Karpas-422 (cell line): Measurements from ENCODE around the gene MCM3AP. TPM values are rescaled to one million over a fixed set of nuclear protein-coding genes. Genes with fewer than 3 reads are reported as not detected.
"Not testable (repeated sequence)": the region's sequence is repeated elsewhere in the genome, so short reads cannot be mapped to it uniquely, and the experiment has no call there.

Experiments used
- DNase-seq: peaks from one replicate; pipeline ENCODE4 v3.0.0-alpha.2; 2015
- H2AFZ ChIP-seq: fragments of 200-600 bp; sonication (generic); 2 replicates; pipeline ENCODE4 v1.6.1; 2014; ENCODE audit warnings: antibody characterized with exemption, low read length, mixed read lengths
- H3K27ac ChIP-seq: fragments of 200-600 bp; sonication (generic); 2 replicates; pipeline ENCODE4 v1.5.1; 2014; ENCODE audit warnings: mild to moderate bottlenecking, low read length, moderate library complexity
- H3K27me3 ChIP-seq: fragments of 200-600 bp; sonication (generic); 2 replicates; pipeline ENCODE4 v1.6.1; 2014; ENCODE audit warnings: low read length, mixed read lengths
- H3K36me3 ChIP-seq: fragments of 200-600 bp; sonication (generic); 2 replicates; pipeline ENCODE4 v1.6.1; 2014; ENCODE audit warnings: low read length, mixed read lengths; ENCODE audit not compliant: insufficient read depth
- H3K4me1 ChIP-seq: fragments of 200-600 bp; sonication (generic); 2 replicates; pipeline ENCODE4 v1.6.1; 2014; ENCODE audit warnings: mild to moderate bottlenecking, low read length, mixed read lengths
- H3K4me2 ChIP-seq: fragments of 200-600 bp; sonication (generic); 2 replicates; pipeline ENCODE4 v1.6.1; 2014; ENCODE audit warnings: low read length, low read depth, mild to moderate bottlenecking; ENCODE audit not compliant: poor library complexity, severe bottlenecking
- H3K4me3 ChIP-seq: fragments of 200-600 bp; sonication (generic); 2 replicates; pipeline ENCODE4 v1.5.1; 2014; ENCODE audit warnings: mild to moderate bottlenecking, antibody characterized with exemption, low read length, mixed read lengths
- H3K79me2 ChIP-seq: fragments of 200-600 bp; sonication (generic); 2 replicates; pipeline ENCODE4 v1.6.1; 2014; ENCODE audit warnings: mild to moderate bottlenecking, low read length, mixed read lengths
- H3K9ac ChIP-seq: fragments of 200-600 bp; sonication (generic); 2 replicates; pipeline ENCODE4 v1.6.0; 2014; ENCODE audit warnings: low read length
- H3K9me2 ChIP-seq: fragments of 200-600 bp; sonication (generic), shearing (Covaris generic); replicated peaks from 2 replicates; pipeline ENCODE4 v1.6.0; 2014; ENCODE audit warnings: mild to moderate bottlenecking, low read length, moderate library complexity; ENCODE audit not compliant: insufficient read depth
- H3K9me3 ChIP-seq: fragments of 300-700, 200-600 bp; sonication (generic); 2 replicates; pipeline ENCODE4 v1.6.1; 2014; ENCODE audit warnings: low read length, mixed read lengths
- H4K20me1 ChIP-seq: fragments of 200-600 bp; sonication (generic); 2 replicates; pipeline ENCODE4 v1.6.1; 2014; ENCODE audit warnings: mild to moderate bottlenecking, antibody characterized with exemption, low read length, low read depth; ENCODE audit not compliant: insufficient read depth
- total RNA-seq: library from RNA; depleted of rRNA; stranded (reverse); fragments of >200 nt; shearing (Covaris generic); gene quantifications from 2 replicates; pipeline ENCODE4 v1.2.3, GENCODE V29; 2014; ENCODE audit warnings: low replicate concordance

MCM3AP gene
- total RNA-seq, 1 experiment from 2014 or later: 60.5 TPM

GRCh38 chr21:46241577-46241976, 43.8 kb downstream of the MCM3AP start:
- H3K9me2 ChIP-seq, H2AFZ ChIP-seq, DNase-seq, H3K4me2 ChIP-seq, H3K27me3 ChIP-seq, H3K9ac ChIP-seq, H3K4me3 ChIP-seq, H3K9me3 ChIP-seq, H3K4me1 ChIP-seq, H3K27ac ChIP-seq, H4K20me1 ChIP-seq: not testable (repeated sequence)
- peaks cover 62% of the 10 kb centered on the region for H3K36me3 ChIP-seq
- H3K79me2 ChIP-seq: peaks cover 13% of the 10 kb centered on the region; the same call in 1 of the 2 replicates

GRCh38 chr21:46239817-46240325, 45.5 kb downstream of the MCM3AP start:
- Histone ChIP-seq H3K79me2 (peaks cover 22% of the 10 kb centered on the region), H2AFZ (no peak overlapping the region)
- no peak for DNase-seq

GRCh38 chr21:46237474-46237873, 47.9 kb downstream of the MCM3AP start:
- Histone ChIP-seq H3K27me3 (no peaks in the 10 kb centered on the region), H3K4me1 (no peaks in the 10 kb centered on the region), H3K4me3 (no peak overlapping the region), H2AFZ (no peak overlapping the region), H3K36me3 (peaks cover 66% of the 10 kb centered on the region), H3K79me2 (peaks cover 44% of the 10 kb centered on the region), H3K27ac (no peak overlapping the region), H3K9ac (no peak overlapping the region), H3K9me3 (no peaks in the 10 kb centered on the region), H3K9me2 (no peaks in the 10 kb centered on the region), H3K4me2 (no peak overlapping the region), H4K20me1 (no peaks in the 10 kb centered on the region)
- no peak for DNase-seq

More at GRCh38 chr21:46239817-46240325, 45.5 kb downstream of the MCM3AP start:
- Histone ChIP-seq H3K4me3 (no peak overlapping the region), H3K4me2 (no peak overlapping the region), H3K9ac (no peak overlapping the region), H3K4me1 (no peaks in the 10 kb centered on the region), H3K9me3 (no peaks in the 10 kb centered on the region), H4K20me1 (no peaks in the 10 kb centered on the region), H3K36me3 (peaks cover 63% of the 10 kb centered on the region), H3K27ac (no peak overlapping the region), H3K27me3 (no peaks in the 10 kb centered on the region), H3K9me2 (no peaks in the 10 kb centered on the region)

DNA sequence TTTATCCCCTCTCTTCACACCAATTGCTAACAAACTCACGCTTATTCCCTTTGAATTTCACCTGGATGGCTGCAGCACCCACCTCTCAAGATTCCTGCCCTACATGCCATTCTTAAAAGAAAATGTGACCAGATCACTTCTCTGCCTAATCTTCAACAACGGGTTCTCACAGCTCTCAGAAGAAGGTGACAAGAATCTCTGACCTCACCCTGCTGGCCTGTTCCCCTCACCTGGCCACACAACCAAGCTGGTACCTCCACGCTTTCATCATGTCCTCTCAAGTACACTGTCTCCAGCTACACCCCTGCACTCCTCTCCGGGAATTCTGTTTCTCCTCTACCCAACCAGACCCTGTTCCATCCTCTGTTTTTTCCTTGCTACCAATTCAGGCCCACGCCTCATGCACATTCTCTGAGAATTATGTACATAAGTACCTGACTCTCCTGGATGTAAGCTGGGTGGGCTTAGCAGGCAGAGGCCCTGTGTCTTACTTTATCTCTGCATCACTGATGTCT, 50.9 kb downstream of the MCM3AP start:
- no peak overlapping the region for H3K27ac ChIP-seq
- peaks cover 74% of the 10 kb centered on the region for H3K36me3 ChIP-seq
- no peak overlapping the region for H3K4me3 ChIP-seq
- H4K20me1 ChIP-seq: no peaks in the 10 kb centered on the region
- no peak for DNase-seq
- H3K79me2 ChIP-seq: peaks cover 71% of the 10 kb centered on the region
- no peaks in the 10 kb centered on the region for H3K9me3 ChIP-seq
- H3K4me1 ChIP-seq: peaks cover 18% of the 10 kb centered on the region
- no peaks in the 10 kb centered on the region for H3K9me2 ChIP-seq
- no peak overlapping the region for H3K9ac ChIP-seq
- H2AFZ ChIP-seq: no peak overlapping the region
- H3K27me3 ChIP-seq: no peaks in the 10 kb centered on the region
- no peak overlapping the region for H3K4me2 ChIP-seq

- Histone ChIP-seq H3K4me2 (peak overlapping the region; percentile 82), H3K27me3 (no peaks in the 10 kb centered on the region), H3K27ac (peak overlapping the region; percentile 76; the same call in 1 of the 2 replicates), H2AFZ (no peak overlapping the region), H3K4me1 (peaks cover 38% of the 10 kb centered on the region), H3K4me3 (peak overlapping the region; percentile 69), H3K36me3 (peaks cover 51% of the 10 kb centered on the region), H3K9ac (peak overlapping the region; percentile 96), H3K9me3 (no peaks in the 10 kb centered on the region), H3K79me2 (peaks cover 91% of the 10 kb centered on the region), H4K20me1 (no peaks in the 10 kb centered on the region; the same call in 1 of the 2 replicates), H3K9me2 (no peaks in the 10 kb centered on the region)
- no peak for DNase-seq
Observed at GRCh38 chr21:46229923-46230260, 55.5 kb downstream of the MCM3AP start.

- Histone ChIP-seq H3K79me2 (peaks cover 91% of the 10 kb centered on the region), H3K9me3 (no peaks in the 10 kb centered on the region), H4K20me1 (no peaks in the 10 kb centered on the region; the same call in 1 of the 2 replicates), H3K4me1 (peaks cover 38% of the 10 kb centered on the region), H3K4me2 (peak overlapping the region; percentile 82), H2AFZ (peak overlapping the region; percentile 26; the same call in 1 of the 2 replicates), H3K36me3 (peaks cover 46% of the 10 kb centered on the region), H3K27me3 (no peaks in the 10 kb centered on the region), H3K9me2 (no peaks in the 10 kb centered on the region), H3K4me3 (peak overlapping the region; percentile 69), H3K27ac (peak overlapping the region; percentile 76), H3K9ac (peak overlapping the region; percentile 96)
- DNase-seq: peak; percentile 77
Observed at GRCh38 chr21:46229133-46229922, 56.1 kb downstream of the MCM3AP start.

- Histone ChIP-seq H3K27ac (peak within 1 kb of the TSS; percentile 76), H3K79me2 (peaks cover 84% of the 10 kb centered on the region), H3K36me3 (peaks cover 38% of the 10 kb centered on the region), H3K4me3 (peak within 1 kb of the TSS; percentile 75), H3K27me3 (no peaks in the 10 kb centered on the region), H3K4me2 (peak within 1 kb of the TSS; percentile 91), H2AFZ (peak within 1 kb of the TSS; percentile 88), H3K9me2 (no peaks in the 10 kb centered on the region), H3K4me1 (peaks cover 38% of the 10 kb centered on the region), H3K9ac (peak within 1 kb of the TSS; percentile 96), H4K20me1 (no peaks in the 10 kb centered on the region; the same call in 1 of the 2 replicates), H3K9me3 (no peaks in the 10 kb centered on the region)
- DNase-seq: peak; percentile 99
Observed at GRCh38 chr21:46228345-46229051, 56.9 kb downstream of the MCM3AP start, which contains the start of gene LSS. Gene LSS (minus strand): TSS chr21:46228774. CDS start chr21:46228745, 29 bp downstream.
